Activated T-helper 17 cell treated with anti-CD3 and anti-CD28 coated beads, Interleukin-2, amount 50 U/mL, for 72 hours (primary cell): ENCODE data around the gene LGI4. TPM values are rescaled to one million over a fixed set of nuclear protein-coding genes. Genes with fewer than 3 reads are reported as not detected.

ENCODE experiments used
- ATAC-seq: fragments of 150-1000 bp; cut with Tn5 transposase; replicated peaks from 2 replicates; pipeline ENCODE4 v1.10.0; 2021; ENCODE audit warnings: mild to moderate bottlenecking, moderate library complexity
- H3K27ac Mint-ChIP-seq: one replicate; pipeline ENCODE4 v1.8.0; 2022; ENCODE audit warnings: mixed read lengths
- H3K27me3 Mint-ChIP-seq: one replicate; pipeline ENCODE4 v1.8.0; 2022; ENCODE audit warnings: mixed read lengths
- H3K36me3 Mint-ChIP-seq: one replicate; pipeline ENCODE4 v1.8.0; 2022; ENCODE audit warnings: low read depth, mild to moderate bottlenecking, mixed read lengths
- H3K4me1 Mint-ChIP-seq: one replicate; pipeline ENCODE4 v1.8.0; 2022; ENCODE audit warnings: mixed read lengths
- H3K4me3 Mint-ChIP-seq: one replicate; pipeline ENCODE4 v1.8.0; 2022; ENCODE audit warnings: mild to moderate bottlenecking, mixed read lengths
- H3K9me3 Mint-ChIP-seq: one replicate; pipeline ENCODE4 v1.8.0; 2022; ENCODE audit warnings: mixed read lengths
- total RNA-seq, 2 donors: library from RNA; stranded (reverse); gene quantifications; one replicate each; pipeline ENCODE4 v1.2.3, GENCODE V29; 2022

Gene LGI4
- total RNA-seq, 2 donors from 2014 or later = 1.9 TPM; not detected in 1

DNA sequence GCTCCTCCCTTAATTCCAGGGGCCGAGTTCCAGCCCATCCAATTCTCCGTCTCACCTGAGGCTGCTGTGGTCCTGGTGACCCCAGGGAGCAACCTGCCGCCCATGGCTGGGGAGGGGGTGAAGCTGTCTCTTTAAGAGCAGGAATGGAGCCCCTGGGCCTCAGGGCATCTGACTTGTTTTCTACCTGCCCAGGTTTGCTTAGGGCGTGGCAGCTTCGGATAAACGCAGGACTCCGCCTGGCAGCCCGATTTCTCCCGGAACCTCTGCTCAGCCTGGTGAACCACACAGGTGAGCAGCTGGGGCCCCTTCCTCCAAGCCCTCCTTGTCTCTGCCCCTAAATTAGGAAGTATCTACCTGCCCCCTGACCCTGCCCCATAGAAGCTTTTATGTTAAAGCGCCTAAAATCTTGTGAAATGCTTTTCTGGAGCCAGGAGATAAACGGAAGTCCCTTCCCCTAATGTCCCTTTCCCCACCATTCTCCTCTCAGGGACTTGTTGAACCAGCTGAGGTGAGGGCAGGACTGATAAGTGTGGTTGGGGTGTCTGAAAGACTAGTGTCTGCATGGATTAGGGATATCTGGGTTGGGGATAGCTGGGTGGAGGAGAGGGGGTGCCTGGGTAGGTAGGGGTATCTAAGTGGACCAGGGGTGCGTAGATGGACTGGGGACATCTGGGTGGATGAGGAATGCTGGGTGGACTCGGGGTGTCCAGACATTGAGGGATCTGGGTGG lies 18.6 kb downstream of the LGI4 start:
- Mint-ChIP-seq H3K27ac (no peak overlapping the region), H3K4me1 (peaks cover 5% of the 10 kb centered on the region), H3K9me3 (no peaks in the 10 kb centered on the region), H3K36me3 (no peaks in the 10 kb centered on the region), H3K4me3 (no peak overlapping the region), H3K27me3 (no peaks in the 10 kb centered on the region)
- no peak for ATAC-seq

DNA sequence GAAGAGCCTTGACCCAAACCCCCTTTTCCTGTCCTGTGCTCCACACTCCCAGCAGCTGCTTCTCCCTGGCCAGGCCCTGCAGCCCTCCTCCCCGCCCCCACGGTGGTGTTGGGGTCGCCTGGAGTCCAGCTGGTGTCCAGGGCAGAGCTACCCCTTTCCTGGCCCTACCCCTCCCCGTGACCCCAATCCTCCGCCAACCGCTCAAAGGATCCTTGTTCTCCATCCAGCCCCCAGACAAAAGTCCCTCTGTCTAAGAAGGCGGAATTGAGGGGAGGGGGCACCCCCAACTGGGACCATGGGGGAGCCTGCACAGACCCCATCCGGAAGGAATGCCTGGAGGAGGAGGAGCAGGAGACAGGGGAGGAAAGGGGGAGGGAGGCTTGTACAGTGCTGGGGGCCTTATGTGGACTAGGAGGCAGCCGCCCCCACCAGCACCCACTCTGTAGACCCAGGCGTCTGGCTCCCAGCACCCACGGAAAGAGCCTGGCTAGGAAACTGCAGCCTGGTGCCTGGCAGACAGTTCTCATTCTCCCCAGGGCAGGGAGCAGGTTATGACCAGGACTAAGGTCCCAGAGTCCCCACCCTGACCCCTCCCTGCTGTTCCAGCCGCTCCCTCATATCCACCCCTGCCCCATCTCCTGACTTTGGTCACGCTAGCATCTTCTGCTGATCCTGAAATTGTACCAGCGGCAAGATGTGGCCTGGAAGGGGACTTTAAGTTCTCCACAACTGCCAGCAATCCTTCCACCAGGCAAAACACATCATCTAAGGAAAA lies 19.5 kb downstream of the LGI4 start, which contains the start of gene FXYD3:
Gene FXYD3 (plus strand): TSS at position 647 of the 775 bp plus-strand sequence. CDS start 3,554 bp downstream, outside the sequence.
- Mint-ChIP-seq H3K27ac (no peak within 1 kb of the TSS), H3K27me3 (no peaks in the 10 kb centered on the region), H3K4me3 (no peak within 1 kb of the TSS), H3K9me3 (no peaks in the 10 kb centered on the region), H3K4me1 (peaks cover 5% of the 10 kb centered on the region), H3K36me3 (no peaks in the 10 kb centered on the region)
- ATAC-seq = no peak

DNA sequence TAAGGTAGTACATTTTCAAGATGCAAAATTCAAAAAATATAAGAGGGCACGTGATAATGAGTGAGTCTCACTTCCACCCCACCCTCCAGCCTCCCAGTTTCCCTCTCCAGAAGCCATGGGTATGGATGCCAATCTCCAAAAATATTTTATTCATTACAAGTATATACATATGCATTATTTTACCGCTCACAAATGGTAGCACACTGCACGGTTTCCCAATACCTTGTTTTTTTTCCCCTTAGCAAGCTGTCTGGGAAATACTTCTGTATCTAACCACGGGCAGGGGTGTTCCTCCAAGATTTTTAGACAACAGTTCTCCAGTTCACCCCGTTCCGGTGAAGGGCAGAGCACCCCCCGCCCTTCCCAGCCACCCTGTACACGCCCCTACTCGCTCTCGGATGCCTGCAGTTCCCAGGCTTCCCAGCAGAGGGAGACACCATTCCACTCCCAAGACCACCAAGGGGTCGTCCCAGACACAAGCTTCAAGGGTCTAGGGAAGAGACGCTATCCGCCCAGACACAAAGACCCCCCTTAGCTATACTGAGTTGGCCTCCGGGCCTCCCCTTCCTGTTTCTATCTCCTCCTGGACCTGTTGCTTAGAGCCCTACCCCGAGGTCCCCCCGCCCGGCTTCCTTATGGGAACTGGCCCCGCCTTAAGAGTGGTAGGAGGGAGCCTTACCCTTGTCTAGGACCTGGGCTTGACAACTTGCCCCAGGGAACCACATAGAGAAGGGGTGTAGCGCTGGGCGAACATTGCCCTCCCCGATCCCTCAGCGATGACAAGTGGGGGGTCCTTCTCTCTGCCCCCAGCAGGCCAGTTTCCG lies 20.3 kb downstream of the LGI4 start:
- peaks cover 5% of the 10 kb centered on the region for H3K4me1 Mint-ChIP-seq
- H3K27me3 Mint-ChIP-seq = no peaks in the 10 kb centered on the region
- H3K4me3 Mint-ChIP-seq = no peak overlapping the region

DNA sequence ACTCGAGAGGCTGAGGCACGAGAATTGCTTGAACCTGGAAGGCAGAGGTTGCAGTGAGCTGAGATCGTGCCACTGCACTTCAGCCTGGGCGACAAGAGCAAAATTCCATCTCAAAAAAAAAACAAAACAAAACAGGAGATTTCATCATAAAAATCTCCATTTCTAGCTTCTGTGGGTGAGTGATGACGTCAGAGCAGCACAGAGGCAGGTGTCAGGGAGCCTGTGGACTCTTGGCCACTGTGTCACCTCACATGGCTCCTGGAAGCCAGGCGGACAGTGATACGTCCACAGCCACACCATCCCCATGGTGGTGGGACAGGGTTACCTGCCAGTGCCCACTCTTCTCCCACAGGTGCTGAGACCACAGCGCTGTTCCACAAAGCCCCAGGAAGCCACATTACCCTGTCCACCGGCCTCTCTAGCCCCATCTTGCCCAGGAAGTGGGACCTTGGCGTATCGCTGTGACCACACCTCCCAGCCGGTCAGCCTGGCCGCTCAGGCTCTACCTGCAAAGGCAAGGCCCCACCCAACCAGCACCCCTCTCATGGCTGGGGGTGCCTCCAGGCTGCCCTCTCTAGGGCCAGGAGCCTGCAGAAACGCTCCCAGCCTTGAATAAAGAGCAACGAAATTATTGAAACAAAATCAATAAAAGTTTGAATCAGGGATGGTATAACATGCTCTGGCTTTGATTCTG lies 21.7 kb downstream of the LGI4 start:
- H3K4me3 Mint-ChIP-seq = no peak overlapping the region
- H3K36me3 Mint-ChIP-seq = no peaks in the 10 kb centered on the region
- H3K27ac Mint-ChIP-seq = no peak overlapping the region
- no peak for ATAC-seq
- peaks cover 5% of the 10 kb centered on the region for H3K4me1 Mint-ChIP-seq
- H3K9me3 Mint-ChIP-seq = no peaks in the 10 kb centered on the region
- no peaks in the 10 kb centered on the region for H3K27me3 Mint-ChIP-seq

More for the DNA sequence above, 20.3 kb downstream of the LGI4 start:
- peak; percentile 90 for ATAC-seq
- Mint-ChIP-seq H3K27ac (no peak overlapping the region), H3K9me3 (no peaks in the 10 kb centered on the region), H3K36me3 (no peaks in the 10 kb centered on the region)

DNA sequence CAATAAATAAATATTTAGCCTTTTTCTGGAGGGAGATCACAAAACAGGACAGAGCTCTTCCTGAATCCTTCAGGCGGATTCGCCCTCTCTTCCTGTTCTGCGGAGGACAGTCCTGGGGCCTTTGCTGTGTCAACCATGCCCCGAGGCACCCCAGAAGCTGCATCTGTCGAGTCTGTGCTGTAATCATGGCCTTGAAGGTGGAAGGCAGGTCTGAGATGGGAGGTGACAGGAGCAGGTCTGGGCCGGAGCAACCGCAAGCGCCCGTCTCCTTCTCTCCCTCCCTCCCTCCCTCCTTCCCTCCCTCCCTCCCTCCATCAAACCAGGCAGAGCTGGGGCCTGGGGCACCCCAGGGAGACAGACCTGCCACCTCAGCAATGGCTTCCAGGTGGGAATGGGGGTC lies 23.9 kb downstream of the LGI4 start:
- Mint-ChIP-seq H3K27me3 (no peaks in the 10 kb centered on the region), H3K36me3 (no peaks in the 10 kb centered on the region), H3K4me3 (no peak overlapping the region), H3K9me3 (no peaks in the 10 kb centered on the region), H3K4me1 (peaks cover 5% of the 10 kb centered on the region), H3K27ac (no peak overlapping the region)
- ATAC-seq = no peak

DNA sequence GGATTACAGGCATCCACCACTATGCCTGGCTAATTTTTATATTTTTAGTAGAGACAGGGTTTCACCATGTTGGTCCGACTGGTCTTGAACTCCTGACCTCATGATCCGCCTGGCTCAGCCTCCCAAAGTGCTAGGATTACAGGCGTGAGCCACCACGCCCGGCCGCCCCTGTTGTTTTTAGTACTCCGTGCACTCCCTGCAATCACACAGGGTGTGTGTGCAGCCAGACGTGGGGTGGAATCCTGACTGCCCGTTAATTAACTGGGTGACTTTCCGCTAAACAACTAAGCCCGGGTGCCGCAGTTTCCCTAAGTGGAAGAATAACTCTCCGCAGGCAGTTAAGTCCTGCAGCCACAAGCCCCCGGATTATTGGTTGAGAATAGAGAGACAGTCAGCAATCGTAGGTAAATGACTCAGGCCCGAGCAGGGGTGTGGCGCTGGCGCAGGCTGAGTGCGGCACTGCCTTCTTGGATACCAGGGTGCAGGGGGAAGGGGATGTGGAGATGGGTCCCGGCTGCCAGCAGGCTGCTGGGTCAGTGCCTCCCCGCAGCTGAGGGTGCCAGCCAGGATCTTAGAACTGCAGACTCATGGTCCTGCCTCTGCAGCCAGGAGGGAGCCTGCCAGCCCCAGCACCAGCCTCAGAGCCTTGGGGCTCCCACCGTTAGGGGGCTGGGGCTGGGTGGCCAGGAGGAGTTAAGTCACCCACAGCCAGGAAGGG lies 25.3 kb downstream of the LGI4 start:
- H3K27ac Mint-ChIP-seq = no peak overlapping the region
- no peaks in the 10 kb centered on the region for H3K27me3 Mint-ChIP-seq
- H3K36me3 Mint-ChIP-seq = no peaks in the 10 kb centered on the region
- no peaks in the 10 kb centered on the region for H3K9me3 Mint-ChIP-seq
- peaks cover 2% of the 10 kb centered on the region for H3K4me1 Mint-ChIP-seq
- ATAC-seq = no peak
- no peak overlapping the region for H3K4me3 Mint-ChIP-seq

DNA sequence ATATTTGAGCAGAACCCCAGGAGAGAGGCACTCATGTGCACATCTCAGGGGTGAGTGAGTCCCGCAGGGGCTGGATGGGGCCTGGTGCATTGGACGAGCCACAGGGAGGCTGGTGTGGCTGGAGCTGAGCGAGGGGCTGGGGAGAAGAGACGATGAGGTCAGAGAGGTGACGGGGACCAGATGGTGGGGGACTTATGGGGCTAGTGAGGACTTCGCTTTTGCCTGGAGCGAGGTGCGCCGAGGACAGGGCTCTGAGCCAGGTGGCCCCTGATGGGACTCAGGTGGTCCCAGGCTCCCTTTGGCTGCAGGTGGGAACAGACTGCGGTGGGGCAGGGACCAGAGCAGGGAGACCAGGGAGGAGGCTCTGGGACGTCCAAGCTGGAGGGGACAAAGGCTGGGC lies 26.1 kb downstream of the LGI4 start:
- H3K9me3 Mint-ChIP-seq = no peaks in the 10 kb centered on the region
- no peaks in the 10 kb centered on the region for H3K36me3 Mint-ChIP-seq
- no peaks in the 10 kb centered on the region for H3K27me3 Mint-ChIP-seq
- H3K27ac Mint-ChIP-seq = no peak overlapping the region
- no peak overlapping the region for H3K4me3 Mint-ChIP-seq
- no peaks in the 10 kb centered on the region for H3K4me1 Mint-ChIP-seq
- no peak for ATAC-seq

DNA sequence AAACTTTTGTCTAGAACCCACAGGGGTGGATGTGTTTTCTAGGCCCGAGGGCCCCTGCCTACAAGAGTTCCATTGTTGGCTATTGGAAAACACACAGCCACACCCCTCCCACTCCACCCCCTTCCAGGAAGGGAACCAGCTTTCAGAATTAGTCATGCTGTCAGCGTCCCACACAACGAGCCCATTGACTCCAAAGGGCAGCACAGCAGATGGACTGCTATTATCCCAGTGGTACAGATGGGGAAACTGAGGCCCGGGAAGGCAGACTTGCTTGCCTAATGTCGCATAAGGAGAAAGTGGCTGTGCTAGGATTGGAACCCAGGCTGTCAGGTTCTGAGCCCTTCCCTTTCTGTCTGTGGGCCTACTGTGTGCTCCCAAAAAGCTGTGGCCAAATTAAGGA lies 27.3 kb downstream of the LGI4 start:
- H3K27me3 Mint-ChIP-seq = no peaks in the 10 kb centered on the region
- no peaks in the 10 kb centered on the region for H3K4me1 Mint-ChIP-seq
- H3K27ac Mint-ChIP-seq = peak overlapping the region; percentile 36
- H3K36me3 Mint-ChIP-seq = no peaks in the 10 kb centered on the region
- H3K4me3 Mint-ChIP-seq = no peak overlapping the region
- ATAC-seq = peak; percentile 80
- H3K9me3 Mint-ChIP-seq = no peaks in the 10 kb centered on the region

DNA sequence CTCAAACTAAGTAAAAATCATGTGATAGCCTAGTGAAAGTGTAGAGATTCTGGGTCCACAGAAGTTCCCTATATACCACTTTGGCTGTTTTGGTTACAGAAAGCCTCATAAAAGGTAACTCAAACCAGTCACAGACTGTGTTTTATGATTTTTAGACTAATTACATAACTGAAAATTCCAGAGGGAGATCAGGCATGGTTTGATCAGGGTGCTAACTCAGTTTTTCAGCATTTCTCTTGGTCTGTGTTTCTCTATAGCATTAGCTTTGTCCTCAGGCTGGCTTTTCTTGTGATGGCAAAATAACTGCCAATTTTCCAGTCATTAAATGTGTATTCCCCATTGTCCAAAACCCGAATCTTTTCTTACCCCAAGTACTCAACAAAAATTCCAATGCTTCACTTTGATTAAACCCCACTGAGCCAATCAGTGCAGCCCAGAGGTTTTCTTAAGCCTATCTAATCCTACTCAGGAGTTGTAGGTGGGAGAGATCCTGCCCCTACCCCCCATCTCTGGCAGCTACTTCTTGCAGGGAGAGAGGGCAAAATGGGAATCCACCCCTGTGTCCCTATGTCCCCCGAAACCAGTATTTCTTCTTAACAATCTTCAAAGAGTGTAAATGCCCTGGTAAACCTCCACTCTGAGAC lies 27.8 kb downstream of the LGI4 start:
- no peaks in the 10 kb centered on the region for H3K4me1 Mint-ChIP-seq
- no peak for ATAC-seq
- H3K36me3 Mint-ChIP-seq = no peaks in the 10 kb centered on the region
- no peak overlapping the region for H3K4me3 Mint-ChIP-seq
- peak overlapping the region; percentile 36 for H3K27ac Mint-ChIP-seq
- no peaks in the 10 kb centered on the region for H3K9me3 Mint-ChIP-seq
- no peaks in the 10 kb centered on the region for H3K27me3 Mint-ChIP-seq

DNA sequence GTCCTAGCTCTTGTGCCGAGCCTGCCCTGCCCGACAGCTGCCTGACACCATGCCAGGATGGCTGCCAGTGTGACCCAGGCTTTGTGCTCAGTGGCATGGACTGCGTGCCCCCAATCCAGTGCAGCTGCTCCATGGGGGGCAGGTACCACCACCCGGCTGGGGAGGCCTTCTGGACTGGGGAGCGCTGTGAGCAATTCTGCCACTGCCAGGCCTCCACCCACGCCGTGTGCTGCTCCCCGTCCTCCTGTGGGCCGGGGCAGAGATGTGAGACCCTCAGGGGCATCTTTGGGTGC lies 28.6 kb downstream of the LGI4 start:
- Mint-ChIP-seq H3K27ac (peak overlapping the region; percentile 7), H3K9me3 (no peaks in the 10 kb centered on the region), H3K36me3 (no peaks in the 10 kb centered on the region), H3K4me1 (no peaks in the 10 kb centered on the region), H3K27me3 (no peaks in the 10 kb centered on the region), H3K4me3 (no peak overlapping the region)
- ATAC-seq = no peak

DNA sequence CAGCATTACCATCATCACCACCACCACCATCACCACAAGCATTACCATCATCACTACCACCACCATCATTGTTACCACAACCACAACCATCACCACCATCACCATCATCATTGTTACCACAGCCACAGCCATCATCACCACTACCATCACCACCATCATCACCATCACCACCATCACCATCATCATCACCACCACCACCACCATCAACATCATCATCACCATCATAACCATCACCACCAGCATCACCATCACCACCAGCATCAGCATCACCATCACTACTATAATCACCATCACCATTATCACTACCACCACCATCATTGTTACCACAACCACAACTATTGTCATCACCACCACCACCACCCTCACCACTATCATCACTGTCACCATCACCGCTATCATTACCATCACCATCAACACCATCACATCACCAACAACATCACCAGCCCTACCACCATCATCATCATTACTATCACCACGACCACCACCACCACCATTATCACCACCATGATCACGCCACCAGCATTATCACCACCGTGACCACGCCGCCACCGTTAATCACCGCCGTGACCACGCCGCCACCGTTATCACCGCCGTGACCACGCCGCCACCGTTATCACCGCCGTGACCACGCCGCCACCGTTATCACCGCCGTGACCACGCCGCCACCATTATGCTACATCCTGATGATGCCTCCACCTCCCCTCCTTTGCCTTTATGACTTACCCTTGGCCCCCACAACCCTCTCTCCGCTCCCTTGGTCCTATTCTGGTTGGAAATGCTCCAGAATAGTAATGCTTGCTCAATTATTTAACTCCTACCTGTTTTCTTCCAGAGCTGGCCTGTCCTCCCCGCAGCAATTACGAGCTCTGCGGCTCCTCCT lies 29.2 kb downstream of the LGI4 start:
- ATAC-seq = peak; percentile 32
- H3K4me3 Mint-ChIP-seq = no peak overlapping the region
- no peaks in the 10 kb centered on the region for H3K9me3 Mint-ChIP-seq
- peak overlapping the region; percentile 7 for H3K27ac Mint-ChIP-seq
- no peaks in the 10 kb centered on the region for H3K36me3 Mint-ChIP-seq
- no peaks in the 10 kb centered on the region for H3K27me3 Mint-ChIP-seq
- H3K4me1 Mint-ChIP-seq = no peaks in the 10 kb centered on the region

DNA sequence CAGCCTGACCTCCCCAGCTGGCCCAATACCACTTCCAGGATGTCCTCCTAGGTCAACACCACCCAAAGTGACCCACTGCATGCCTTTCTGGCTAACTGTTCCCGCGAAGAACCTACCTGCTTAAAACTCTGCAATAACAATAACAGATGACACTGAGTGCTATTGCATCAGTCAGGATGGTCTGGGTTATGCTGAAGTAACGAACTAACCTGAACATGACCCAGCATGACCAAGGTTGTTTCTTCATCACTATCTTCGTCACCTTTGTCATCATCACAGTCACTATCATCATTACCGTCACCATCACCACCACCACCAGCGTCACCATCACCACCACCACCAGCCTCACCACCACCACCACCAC lies 29.8 kb downstream of the LGI4 start:
- H3K27me3 Mint-ChIP-seq = no peaks in the 10 kb centered on the region
- no peak overlapping the region for H3K4me3 Mint-ChIP-seq
- no peaks in the 10 kb centered on the region for H3K36me3 Mint-ChIP-seq
- no peaks in the 10 kb centered on the region for H3K4me1 Mint-ChIP-seq
- H3K27ac Mint-ChIP-seq = no peak overlapping the region
- no peaks in the 10 kb centered on the region for H3K9me3 Mint-ChIP-seq
- ATAC-seq = no peak

DNA sequence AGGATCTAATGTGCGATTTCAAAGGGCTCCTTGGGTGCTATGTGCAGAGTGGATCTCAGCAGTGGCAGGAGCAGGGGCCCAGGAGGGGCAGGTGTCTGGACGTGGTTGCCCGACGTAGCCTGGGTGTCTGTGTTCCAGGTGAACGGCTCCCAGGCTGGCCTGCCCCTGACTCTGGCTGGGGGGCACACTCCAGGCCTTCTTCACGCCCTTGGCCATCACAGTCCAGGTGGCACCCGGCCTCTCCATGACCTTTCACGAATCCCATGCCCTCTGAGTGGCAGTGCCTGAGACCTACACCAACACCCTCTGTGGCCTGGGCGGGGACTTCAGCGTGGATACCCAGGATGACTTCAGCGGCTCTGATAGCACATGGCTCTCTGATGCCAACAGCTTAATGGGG lies 30.5 kb downstream of the LGI4 start:
- no peak for ATAC-seq
- H3K36me3 Mint-ChIP-seq = no peaks in the 10 kb centered on the region
- H3K27me3 Mint-ChIP-seq = no peaks in the 10 kb centered on the region
- H3K9me3 Mint-ChIP-seq = no peaks in the 10 kb centered on the region
- H3K4me1 Mint-ChIP-seq = no peaks in the 10 kb centered on the region
- no peak overlapping the region for H3K27ac Mint-ChIP-seq
- no peak overlapping the region for H3K4me3 Mint-ChIP-seq
